WERI-Rb-1 (cell line): ENCODE measurements around the gene USP7.

Experiments
- DNase-seq: peaks from one replicate; pipeline ENCODE4 v3.0.0-alpha.2; 2020
- H3K27ac ChIP-seq: fragments of 250-450 bp; sonication (Bioruptor Pico); 2 replicates; pipeline ENCODE4 v1.5.1; 2020; ENCODE audit warnings: mild to moderate bottlenecking, moderate library complexity
- H3K27me3 ChIP-seq: fragments of 250-450 bp; sonication (Bioruptor Pico); 2 replicates; pipeline ENCODE4 v1.5.1; 2021; ENCODE audit warnings: mild to moderate bottlenecking, low read depth, moderate library complexity; ENCODE audit not compliant: insufficient read depth, severe bottlenecking
- H3K36me3 ChIP-seq: fragments of 250-450 bp; sonication (Bioruptor Pico); 2 replicates; pipeline ENCODE4 v1.5.1; 2020; ENCODE audit warnings: mild to moderate bottlenecking, moderate library complexity
- H3K4me3 ChIP-seq: 2 replicates; pipeline ENCODE4 v1.5.1; 2011; ENCODE audit warnings: low read depth, mild to moderate bottlenecking, control low read depth, low read length
- H3K9me3 ChIP-seq: fragments of 250-450 bp; sonication (Bioruptor Pico); 2 replicates; pipeline ENCODE4 v1.5.1; 2021; ENCODE audit warnings: mild to moderate bottlenecking, moderate library complexity; ENCODE audit not compliant: severe bottlenecking
- TF ChIP-seq, protein P1 (sequence below): IDR thresholded peaks from 2 replicates; pipeline ENCODE4 v1.5.1; 2011; ENCODE audit warnings: low read depth, mild to moderate bottlenecking, control low read depth, inconsistent platforms, low read length

Gene USP7

DNA sequence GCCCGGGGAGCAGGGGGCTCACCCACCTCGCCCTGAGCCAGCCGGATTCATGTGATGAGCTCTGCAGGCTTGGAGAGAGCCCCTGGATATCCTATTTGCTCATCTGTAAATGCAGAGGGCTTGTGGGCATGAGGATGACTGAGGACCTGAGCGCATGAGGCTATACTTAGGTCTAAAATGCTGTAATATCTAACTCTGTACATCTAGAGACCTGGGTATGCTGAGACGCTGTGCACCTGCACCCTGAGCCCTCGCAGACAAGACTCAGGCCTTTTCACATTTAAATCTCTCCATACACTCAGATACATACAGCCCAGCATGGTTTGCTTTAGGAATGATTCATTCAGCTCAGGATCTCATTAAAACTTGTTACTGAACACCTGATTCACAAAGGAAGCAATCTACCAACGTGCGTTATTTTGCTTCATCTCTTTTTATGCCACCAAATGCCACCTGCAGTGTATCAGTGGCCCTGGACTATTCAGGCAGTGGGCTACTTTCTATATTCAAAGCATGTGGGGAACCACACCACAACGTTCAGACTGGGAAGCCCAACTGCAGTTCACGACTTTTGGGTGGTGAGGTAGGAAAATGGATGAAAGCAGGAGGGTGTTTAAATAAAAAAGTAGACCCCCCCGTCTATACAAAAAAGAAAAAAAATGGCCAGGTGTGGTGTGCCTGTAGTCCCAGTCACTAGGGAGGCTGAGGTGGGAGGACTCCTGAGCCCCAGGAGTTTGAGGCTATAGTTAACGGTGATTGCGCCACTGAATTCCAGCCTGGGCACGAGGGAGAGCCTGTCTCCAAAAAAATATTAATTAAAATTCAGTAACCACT is 12.0 kb downstream of the USP7 start:
- Histone ChIP-seq H3K36me3 (no peaks in the 10 kb centered on the region), H3K27me3 (no peaks in the 10 kb centered on the region), H3K9me3 (no peaks in the 10 kb centered on the region), H3K27ac (no peak overlapping the region), H3K4me3 (no peak overlapping the region)
- no peak for DNase-seq
- TF ChIP-seq, protein P1, sequence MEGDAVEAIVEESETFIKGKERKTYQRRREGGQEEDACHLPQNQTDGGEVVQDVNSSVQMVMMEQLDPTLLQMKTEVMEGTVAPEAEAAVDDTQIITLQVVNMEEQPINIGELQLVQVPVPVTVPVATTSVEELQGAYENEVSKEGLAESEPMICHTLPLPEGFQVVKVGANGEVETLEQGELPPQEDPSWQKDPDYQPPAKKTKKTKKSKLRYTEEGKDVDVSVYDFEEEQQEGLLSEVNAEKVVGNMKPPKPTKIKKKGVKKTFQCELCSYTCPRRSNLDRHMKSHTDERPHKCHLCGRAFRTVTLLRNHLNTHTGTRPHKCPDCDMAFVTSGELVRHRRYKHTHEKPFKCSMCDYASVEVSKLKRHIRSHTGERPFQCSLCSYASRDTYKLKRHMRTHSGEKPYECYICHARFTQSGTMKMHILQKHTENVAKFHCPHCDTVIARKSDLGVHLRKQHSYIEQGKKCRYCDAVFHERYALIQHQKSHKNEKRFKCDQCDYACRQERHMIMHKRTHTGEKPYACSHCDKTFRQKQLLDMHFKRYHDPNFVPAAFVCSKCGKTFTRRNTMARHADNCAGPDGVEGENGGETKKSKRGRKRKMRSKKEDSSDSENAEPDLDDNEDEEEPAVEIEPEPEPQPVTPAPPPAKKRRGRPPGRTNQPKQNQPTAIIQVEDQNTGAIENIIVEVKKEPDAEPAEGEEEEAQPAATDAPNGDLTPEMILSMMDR: no peak

DNA sequence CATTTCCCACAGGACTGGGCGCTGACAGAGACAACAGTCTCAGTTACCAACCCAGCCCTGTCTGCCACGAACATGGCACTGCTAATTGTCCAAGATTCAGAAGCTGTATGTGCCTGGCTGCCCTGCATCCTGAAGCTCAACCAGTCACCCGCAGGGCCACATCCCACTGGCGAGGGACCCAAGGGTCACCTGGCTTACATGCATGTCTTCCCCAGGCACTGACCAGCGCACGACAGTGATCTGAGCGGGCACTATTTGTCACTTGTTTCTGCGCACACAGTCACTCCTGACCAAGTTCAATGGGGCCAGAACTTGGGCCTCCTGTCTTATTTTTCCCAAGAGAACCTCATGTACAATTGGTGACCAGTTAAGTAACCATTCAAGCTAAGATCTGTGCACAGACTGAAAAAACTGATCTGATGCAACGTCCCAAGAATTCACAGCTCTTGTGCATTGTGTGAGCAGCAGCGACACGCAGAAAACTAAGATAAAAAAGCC is 13.1 kb downstream of the USP7 start:
- TF ChIP-seq, protein P1: no peak
- H3K27me3 ChIP-seq: no peaks in the 10 kb centered on the region
- no peaks in the 10 kb centered on the region for H3K36me3 ChIP-seq
- H3K9me3 ChIP-seq: no peaks in the 10 kb centered on the region
- no peak for DNase-seq
- no peak overlapping the region for H3K27ac ChIP-seq
- no peak overlapping the region for H3K4me3 ChIP-seq

DNA sequence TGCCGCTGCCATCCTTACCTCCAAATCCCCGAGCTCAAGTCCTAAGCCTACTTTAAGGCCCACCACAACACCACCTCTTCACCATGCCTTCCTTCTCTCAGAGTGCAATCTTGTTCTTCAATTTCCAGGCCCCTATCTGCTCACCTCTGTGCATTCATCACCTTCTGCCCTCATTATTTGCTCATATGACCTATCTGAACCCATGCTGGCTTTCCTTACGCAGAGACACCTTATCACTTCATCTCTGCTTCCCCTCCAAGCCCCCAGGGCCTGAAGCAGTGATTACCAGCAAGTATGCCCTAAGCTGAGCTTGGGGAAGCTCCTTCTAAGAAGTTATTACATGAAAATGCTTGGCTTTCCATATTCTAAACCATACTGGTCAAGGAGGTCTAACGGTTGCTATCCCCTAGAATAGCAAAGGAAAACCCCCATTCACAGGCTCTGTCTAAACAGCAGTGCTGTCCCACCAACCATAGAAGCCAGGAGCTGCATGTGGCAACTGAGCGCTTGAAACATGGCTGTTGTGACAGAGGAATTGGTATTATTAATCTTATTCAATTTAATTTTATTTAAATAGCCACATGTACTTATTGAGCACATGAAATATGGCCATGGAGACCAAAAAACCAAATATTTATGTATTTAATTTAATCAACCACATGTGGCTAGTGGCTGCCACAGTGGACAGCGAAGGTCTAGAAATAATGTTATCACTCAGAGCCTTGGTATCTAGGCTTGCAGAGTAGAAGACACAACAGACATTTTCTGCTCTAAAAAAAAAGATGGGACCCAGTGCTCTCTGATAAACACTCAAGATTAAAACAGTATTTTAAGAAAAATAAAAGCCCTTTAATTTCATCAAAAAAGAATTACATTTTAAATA is 13.9 kb downstream of the USP7 start:
- Histone ChIP-seq H3K9me3 (no peaks in the 10 kb centered on the region), H3K36me3 (no peaks in the 10 kb centered on the region), H3K4me3 (no peak overlapping the region), H3K27ac (no peak overlapping the region), H3K27me3 (no peaks in the 10 kb centered on the region)
- TF ChIP-seq, protein P1: no peak
- DNase-seq: no peak

DNA sequence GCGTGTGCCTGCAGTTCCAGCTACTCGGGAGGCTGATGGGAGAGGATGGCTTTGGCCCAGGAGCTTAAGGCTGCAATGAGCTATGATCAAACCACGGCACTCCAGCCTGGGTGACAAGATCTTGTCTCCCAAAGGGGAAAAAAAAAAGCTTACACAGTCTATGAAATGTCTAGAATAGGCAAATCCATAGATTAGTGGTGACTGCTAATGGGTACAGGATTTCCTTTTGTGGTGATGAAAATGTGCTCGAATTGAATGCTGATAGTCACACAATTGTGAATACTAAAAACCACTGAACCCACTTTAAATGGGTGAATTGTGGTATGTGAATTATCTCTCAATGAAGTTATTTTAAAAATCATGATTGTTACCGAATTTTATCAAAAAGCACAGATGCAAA is 14.9 kb downstream of the USP7 start:
- TF ChIP-seq, protein P1: no peak
- H3K36me3 ChIP-seq: no peaks in the 10 kb centered on the region
- no peak overlapping the region for H3K4me3 ChIP-seq
- DNase-seq: no peak
- H3K27ac ChIP-seq: no peak overlapping the region
- H3K27me3 ChIP-seq: no peaks in the 10 kb centered on the region
- H3K9me3 ChIP-seq: no peaks in the 10 kb centered on the region

DNA sequence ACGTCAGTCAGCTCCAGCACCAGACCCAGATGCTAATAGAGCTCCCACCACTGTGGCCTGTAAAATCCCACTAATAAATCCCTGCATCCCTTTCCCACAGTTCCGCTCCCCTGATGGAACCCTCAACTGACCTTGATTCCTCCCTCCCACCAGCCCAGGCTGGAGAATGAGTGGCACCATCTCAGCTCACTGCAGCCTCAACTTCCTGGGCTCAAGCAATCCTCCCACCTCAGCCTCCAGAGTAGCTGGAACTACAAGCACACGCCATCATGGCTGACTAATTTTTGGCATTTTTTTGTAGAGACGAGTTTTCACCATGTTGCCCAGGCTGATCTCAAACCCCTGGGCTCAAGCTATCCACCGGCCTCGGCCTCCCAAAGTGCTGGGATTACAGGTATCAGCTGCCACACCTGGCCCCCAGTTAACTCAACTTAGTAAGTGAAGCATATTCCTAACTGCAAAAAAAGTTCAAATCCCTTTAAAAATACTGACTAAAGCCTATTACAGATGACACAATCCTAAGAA is 15.6 kb downstream of the USP7 start:
- H3K4me3 ChIP-seq: no peak overlapping the region
- H3K36me3 ChIP-seq: no peaks in the 10 kb centered on the region
- H3K27me3 ChIP-seq: no peaks in the 10 kb centered on the region
- TF ChIP-seq, protein P1: no peak
- H3K27ac ChIP-seq: no peak overlapping the region
- DNase-seq: no peak
- H3K9me3 ChIP-seq: no peaks in the 10 kb centered on the region
